Esophagus squamous epithelium (tissue), 4 donors: ENCODE measurements around the gene CCT6B.

ENCODE experiments used
- CTCF ChIP-seq, 6 experiments: fragments of 450-650 bp in 4 of 6; fragments of 200-600 bp in 2 of 6; sonication (generic) in 2 of 6; IDR thresholded peaks; one replicate each; pipeline ENCODE4 v1.5.1; 2016 to 2019; ENCODE audit warnings: antibody characterized with exemption in 6 of 6, mild to moderate bottlenecking in 4 of 6, moderate library complexity in 4 of 6
- POLR2A ChIP-seq, 4 donors: fragments of 450-650 bp; IDR thresholded peaks; one replicate each; pipeline ENCODE4 v1.6.1; 2017; ENCODE audit warnings: antibody characterized with exemption in 4 of 4, mild to moderate bottlenecking in 4 of 4, moderate library complexity in 3 of 4

GRCh38 chr17:34879146-34879545 lies 82.1 kb downstream of the CCT6B start:
- TF ChIP-seq POLR2A (IDR thresholded peaks at IDR 0.05) (no peak), CTCF (IDR thresholded peaks at IDR 0.05) (no peak)
